A549 (cell line): Measurements from ENCODE around the gene TRAPPC1. TPM values are rescaled to one million over a fixed set of nuclear protein-coding genes. Genes with fewer than 3 reads are reported as not detected.
A peak's percentile ranks its signal among the peaks of the same experiment; 100 is the strongest.

ENCODE experiments used
- ATAC-seq, 2 experiments: fragments of 200-7000 bp in 1 of 2; fragments of >200 bp in 1 of 2; cut with Nextera tagmentation in 1 of 2; cut with Tn5 transposase in 1 of 2; 3 replicates each; pipeline versions ENCODE4 v1.8.0 to v1.9.1; 2018 to 2020; ENCODE audit warnings: mild to moderate bottlenecking in 1 of 2, moderate library complexity in 1 of 2
- CTCF ChIA-PET: fragments of 300-600 bp; sonication (Branson Sonifier 250); formaldehyde crosslinking; extraction: SDS; loops from one replicate; lab custom pipeline; 2021; ENCODE audit warnings: antibody characterized with exemption, inconsistent platforms; lab: Yijun Ruan, JAX
- POLR2A ChIA-PET: fragments of 350-600 bp; formaldehyde crosslinking; extraction: SDS; loops from one replicate; lab custom pipeline; 2021; ENCODE audit warnings: antibody characterized with exemption, inconsistent platforms; lab: Yijun Ruan, JAX
- DNase-seq, 2 experiments: peaks; one replicate each; pipeline versions ENCODE4 v3.0.0 to v3.0.0-alpha.2; 2011 to 2016; ENCODE audit warnings: low read depth in 1 of 2, low spot score in 1 of 2
- FAIRE-seq: peaks from 2 replicates; lab custom pipeline; 2011; peaks lifted over from hg19 to GRCh38; lab: Jason Lieb, UNC
- H3K27ac ChIP-seq, 2 experiments: fragments of >200 bp; sonication (Bioruptor Twin); formaldehyde crosslinking; 3 replicates each; pipeline ENCODE4 v1.5.1; 2016 to 2017
- H3K4me1 ChIP-seq: fragments of >200 bp; sonication (Bioruptor Twin); formaldehyde crosslinking; 3 replicates; pipeline ENCODE4 v1.6.1; 2016
- H3K4me2 ChIP-seq: fragments of >200 bp; sonication (Bioruptor Twin); formaldehyde crosslinking; 3 replicates; pipeline ENCODE4 v1.6.1; 2016
- H3K4me3 ChIP-seq: fragments of >200 bp; sonication (Bioruptor Twin); formaldehyde crosslinking; 3 replicates; pipeline ENCODE4 v1.5.1; 2016
- H3K9me3 ChIP-seq: fragments of >200 bp; sonication (Bioruptor Twin); formaldehyde crosslinking; 3 replicates; pipeline ENCODE4 v1.6.1; 2016
- BHLHE40 ChIP-seq: IDR thresholded peaks from 2 replicates; pipeline ENCODE4 v1.6.1; 2012; ENCODE audit warnings: low read depth, low read length, inconsistent platforms
- CBX8 ChIP-seq: fragments of 200-600 bp; sonication (generic); IDR thresholded peaks from 2 replicates; pipeline ENCODE4 v1.6.1; 2016
- EHF ChIP-seq: fragments of 250-450 bp; sonication (Bioruptor Pico); IDR thresholded peaks from 2 replicates; pipeline ENCODE4 v1.5.0; 2020; ENCODE audit warnings: mild to moderate bottlenecking
- ELK1 ChIP-seq: fragments of 150-350 bp; IDR thresholded peaks from 2 replicates; pipeline ENCODE4 v1.6.1; 2014; ENCODE audit warnings: low read depth, mild to moderate bottlenecking, low read length
- EP300 ChIP-seq, 2 experiments: fragments of >200 bp; sonication (Bioruptor Twin); formaldehyde crosslinking; IDR thresholded peaks; 2 replicates in 1 of 2; 3 replicates in 1 of 2; pipeline ENCODE4 v1.6.1; 2016 to 2017
- ESRRA ChIP-seq: fragments of 150-350 bp; IDR thresholded peaks from 2 replicates; pipeline ENCODE4 v1.6.1; 2014; ENCODE audit warnings: mild to moderate bottlenecking, low read length, borderline replicate concordance
- FOXS1 ChIP-seq: fragments of 250-450 bp; sonication (Bioruptor Pico); IDR thresholded peaks from 2 replicates; pipeline ENCODE4 v1.5.0; 2020; ENCODE audit warnings: mild to moderate bottlenecking, moderate library complexity
- MAFK ChIP-seq: fragments of 450-650 bp; IDR thresholded peaks from 2 replicates; pipeline ENCODE4 v1.6.1; 2014; ENCODE audit not compliant: partially characterized antibody
- NR3C1 ChIP-seq: fragments of >200 bp; sonication (Bioruptor Twin); formaldehyde crosslinking; IDR thresholded peaks from 3 replicates; pipeline ENCODE4 v1.6.1; 2017
- PBX3 ChIP-seq: IDR thresholded peaks from 2 replicates; pipeline ENCODE4 v1.6.1; 2012
- PHF8 ChIP-seq: fragments of 200-600 bp; sonication (generic); IDR thresholded peaks from 2 replicates; pipeline ENCODE4 v1.6.1; 2016; ENCODE audit warnings: low read depth, mild to moderate bottlenecking, antibody characterized with exemption, moderate library complexity, borderline replicate concordance
- POLR2AphosphoS2 ChIP-seq: conservative IDR thresholded peaks from 2 replicates; pipeline ENCODE4 v1.6.1; 2012; ENCODE audit warnings: low read length, improper control_type of control experiment, inconsistent platforms
- RNF2 ChIP-seq: fragments of 200-600 bp; sonication (generic); IDR thresholded peaks from 2 replicates; pipeline ENCODE4 v1.6.1; 2016; ENCODE audit warnings: low read depth, mild to moderate bottlenecking, antibody characterized with exemption, moderate library complexity, borderline replicate concordance
- TFCP2L1 ChIP-seq: fragments of 250-450 bp; sonication (Bioruptor Pico); IDR thresholded peaks from 2 replicates; pipeline ENCODE4 v1.5.0; 2021; ENCODE audit warnings: mild to moderate bottlenecking
- ZC3H11A ChIP-seq: fragments of 450-650 bp; IDR thresholded peaks from 2 replicates; pipeline ENCODE4 v1.6.1; 2014; ENCODE audit warnings: antibody characterized with exemption, mild to moderate bottlenecking
- WGBS: methylation state at CpG from one replicate; pipeline ENCODE4 v1.1.6; 2017; ENCODE audit errors: missing lambda C conversion rate; 5-methylcytosine and 5-hydroxymethylcytosine counted together
- polyA plus RNA-seq, 4 experiments: library from polyadenylated mRNA; depleted of rRNA in 3 of 4; stranded (reverse); fragments of >200 nt; fragmentation: RNase III in 1 of 4; extraction: RNeasy Plus Mini Kit Qiagen cat#74134 plus additional on column Dnase treatment in 1 of 4; gene quantifications; 2 replicates in 3 of 4; 3 replicates in 1 of 4; pipeline ENCODE4 v1.2.3, GENCODE V29; 2011 to 2017

TRAPPC1 gene
- polyA plus RNA-seq, 2 of the 4 experiments (the other 2 are of a cell fraction), result 200 to 328 TPM

- Histone ChIP-seq H3K9me3 (no peaks in the 10 kb centered on the region), H3K4me2 (peak overlapping the region; percentile 21; the same call in 1 of the 3 replicates), H3K4me3 (no peak overlapping the region), H3K4me1 (no peaks in the 10 kb centered on the region), H3K27ac (no peak overlapping the region)
- 82% methylated on average over 16 of the region's 16 CpGs for WGBS
- ChIA-PET POLR2A (interaction anchor here (1.0 to 2.2 kb wide), 2 partner anchors 10 to 65 kb away, joined by 3 to 8 read pairs; partner anchors contain the start of genes CNTROB, NAA38 and TRAPPC1), CTCF (interaction anchor here (0.8 to 14.7 kb wide), 4 partner anchors 13 to 71 kb away, joined by 3 to 372 read pairs (median 66); partner anchors contain the start of genes CNTROB, KCNAB3 and TRAPPC1)
- DNase-seq, result no peak
- no peak for ATAC-seq
- FAIRE-seq, result no peak
- TF ChIP-seq POLR2AphosphoS2 (no peak), ZC3H11A (no peak), TFCP2L1 (CRISPR knock-in tag) (no peak), ELK1 (no peak), PHF8 (no peak), BHLHE40 (no peak)
Measured at GRCh38 chr17:7922269-7922844, 9.4 kb downstream of the TRAPPC1 start.

- DNase-seq, result no peak
- POLR2A ChIA-PET, result interaction anchor here (2.3 kb wide), 1 partner anchor 16 kb away, joined by 20 read pairs; the partner anchor contains the start of genes CNTROB and TRAPPC1
- peak overlapping the region; percentile 88; the same call in 2 of the 3 replicates for H3K4me2 ChIP-seq
- TF ChIP-seq EHF (CRISPR knock-in tag), result no peak
- TF ChIP-seq, all 56 proteins: peak for 0
- FAIRE-seq, result no peak
- 95% methylated on average over 2 of the region's 2 CpGs for WGBS
- no peak overlapping the region for H3K27ac ChIP-seq
- no peak overlapping the region for H3K4me3 ChIP-seq
- no peaks in the 10 kb centered on the region for H3K9me3 ChIP-seq
- no peak for ATAC-seq
- peaks cover 13% of the 10 kb centered on the region for H3K4me1 ChIP-seq
- CTCF ChIA-PET, result interaction anchor here (0.6 to 14.8 kb wide), 18 partner anchors 10 to 180 kb away, joined by 3 to 372 read pairs (median 4); partner anchors contain the start of genes CHD3, CNTROB, KCNAB3 and TRAPPC1
Measured at GRCh38 chr17:7916808-7917207, 14.9 kb downstream of the TRAPPC1 start.

- H3K4me1 ChIP-seq, result peaks cover 13% of the 10 kb centered on the region
- no peaks in the 10 kb centered on the region for H3K9me3 ChIP-seq
- CTCF ChIA-PET, result interaction anchor here (0.7 to 14.8 kb wide), 20 partner anchors 9 to 163 kb away, joined by 3 to 372 read pairs (median 4); partner anchors contain the start of genes CHD3, CNTROB, KCNAB3 and TRAPPC1
- H3K4me2 ChIP-seq, result peak overlapping the region; percentile 88
- TF ChIP-seq PBX3 (no peak), NR3C1 (no peak), CBX8 (no peak), MAFK (no peak), FOXS1 (CRISPR knock-in tag) (no peak), POLR2AphosphoS2 (no peak), EP300 (IDR thresholded peaks at IDR 0.05) (no peak), BHLHE40 (peak; percentile 50; the same call in 1 of the 2 replicates), ESRRA (no peak), RNF2 (peak; percentile 83; the same call in 1 of the 2 replicates)
- POLR2A ChIA-PET, result interaction anchor here (0.7 to 2.3 kb wide), 8 partner anchors 10 to 125 kb away, joined by 3 to 20 read pairs (median 6); partner anchors contain the start of genes CNTROB, NAA38 and TRAPPC1
- FAIRE-seq (no peak), DNase-seq (no peak), ATAC-seq (no peak)
- 58% methylated on average over 15 of the region's 15 CpGs for WGBS
- H3K27ac ChIP-seq, result peak overlapping the region; percentile 82 to 92
- peak overlapping the region; percentile 48 for H3K4me3 ChIP-seq
Measured at GRCh38 chr17:7916385-7916682, 15.4 kb downstream of the TRAPPC1 start.
